Measurements from ENCODE around the gene BEND2. TPM values are rescaled to one million over a fixed set of nuclear protein-coding genes. Genes with fewer than 3 reads are reported as not detected.

Gene BEND2
- total and polyA plus RNA-seq, 9 of the 15 experiments (the other 6 are each of a cell fraction or from before 2014, with no cell fraction given) = 0.01 to 0.18 (median 0.06) TPM; not detected in 3

GRCh38 chrX:18160369-18160768 is 60.3 kb downstream of the BEND2 start:
- no peaks in the 10 kb centered on the region for H3K9me1 ChIP-seq (ENCODE audit: control insufficient read depth, insufficient read depth, low read length)
- intact Hi-C loops (cut with micrococcal nuclease) = no loop called here
- no peak overlapping the region for H3K27ac ChIP-seq (ENCODE audit: extremely low read depth, low read depth, low read length)
- FAIRE-seq (no peak), ATAC-seq (no peak), DNase-seq (ENCODE audit: extremely low read depth in 1 of 4, low spot score in 3 of 4) (no peak)
- no TSS peak for BruUV-seq (replicated peaks)
- no peaks in the 10 kb centered on the region for H3K9me3 ChIP-seq (replicated peaks; ENCODE audit: control insufficient read depth, insufficient read depth, low read depth, low read length)
- no peak overlapping the region for H3K4me2 ChIP-seq (ENCODE audit: insufficient read depth, low read length)
- no peaks in the 10 kb centered on the region for H4K20me1 ChIP-seq (replicated peaks; ENCODE audit: control insufficient read depth, insufficient read depth, low read length)
- WGBS (ENCODE audit: insufficient coverage, low coverage, missing lambda C conversion rate) = 0% methylated on average over 3 of the region's 4 CpGs
- H3K4me1 ChIP-seq (replicated peaks in 1 of 2; ENCODE audit: control insufficient read depth in 2 of 2, insufficient read depth in 2 of 2, low read length in 2 of 2) = no peaks in the 10 kb centered on the region
- in situ Hi-C loops (cut with MboI) = no loop called here
- CTCF ChIA-PET (ENCODE audit: low intra/inter-chr PET ratio) = no interaction called here
- peak; percentile 64 for TF ChIP-seq NFIC (IDR thresholded peaks at IDR 0.05)
- TF ChIP-seq ZNF407 (IDR thresholded peaks at IDR 0.05; ENCODE audit: low read depth) = no peak
- TF ChIP-seq PCBP1 (IDR thresholded peaks at IDR 0.05; ENCODE audit: low read depth, low read length, poor library complexity, severe bottlenecking) = no peak
- no peak overlapping the region for H3K4me3 ChIP-seq
- H3K36me3 ChIP-seq (ENCODE audit: control insufficient read depth, insufficient read depth, low read length) = no peaks in the 10 kb centered on the region
- H3K27me3 ChIP-seq (ENCODE audit: control insufficient read depth in 2 of 2, insufficient read depth in 2 of 2, low read length in 2 of 2) = no peaks in the 10 kb centered on the region
- POLR2A ChIA-PET = no interaction called here
- H3K9ac ChIP-seq (ENCODE audit: insufficient read depth in 1 of 2, low read depth in 2 of 2, low read length in 2 of 2) = no peak overlapping the region
- no peaks in the 10 kb centered on the region for H3K79me2 ChIP-seq (ENCODE audit: control insufficient read depth, insufficient read depth, low read length)
- H2AFZ ChIP-seq (ENCODE audit: low read depth, low read length) = no peak overlapping the region
